Astrocyte of the cerebellum (primary cell): ENCODE data around the gene PCDHB9.
"Not testable (repeated sequence)": the region's sequence is repeated elsewhere in the genome, so short reads cannot be mapped to it uniquely, and the experiment has no call there.

Experiments
- DNase-seq: peaks from one replicate; pipeline ENCODE4 v3.0.0-alpha.2; 2011; ENCODE audit warnings: low read depth
- H3K4me3 ChIP-seq: 2 replicates; pipeline ENCODE4 v1.5.1; 2011; ENCODE audit warnings: mild to moderate bottlenecking, low read depth, low read length, moderate library complexity
- in situ Hi-C: cut with HindIII; loops from 2 replicates; pipeline ENCODE4 v1.10.0; 2017; ENCODE audit warnings: low sequenced_read_pairs
- TF ChIP-seq, protein P1 (sequence below): IDR thresholded peaks from 2 replicates; pipeline ENCODE4 v1.5.1; 2012; ENCODE audit warnings: low read length, low read depth, moderate library complexity, mild to moderate bottlenecking; ENCODE audit errors: missing control alignments

Gene PCDHB9

GRCh38 chr5:141216035-141216434 is 29.1 kb downstream of the PCDHB9 start:
- in situ Hi-C loops, H3K4me3 ChIP-seq, DNase-seq: not testable (repeated sequence)

GRCh38 chr5:141223112-141223783 is 36.3 kb downstream of the PCDHB9 start, which contains the start of gene PCDHB14:
Gene PCDHB14, plus strand, starts transcription at chr5:141223343. Its CDS starts 163 bp downstream, at chr5:141223506.
- DNase-seq = no peak
- TF ChIP-seq, protein P1, sequence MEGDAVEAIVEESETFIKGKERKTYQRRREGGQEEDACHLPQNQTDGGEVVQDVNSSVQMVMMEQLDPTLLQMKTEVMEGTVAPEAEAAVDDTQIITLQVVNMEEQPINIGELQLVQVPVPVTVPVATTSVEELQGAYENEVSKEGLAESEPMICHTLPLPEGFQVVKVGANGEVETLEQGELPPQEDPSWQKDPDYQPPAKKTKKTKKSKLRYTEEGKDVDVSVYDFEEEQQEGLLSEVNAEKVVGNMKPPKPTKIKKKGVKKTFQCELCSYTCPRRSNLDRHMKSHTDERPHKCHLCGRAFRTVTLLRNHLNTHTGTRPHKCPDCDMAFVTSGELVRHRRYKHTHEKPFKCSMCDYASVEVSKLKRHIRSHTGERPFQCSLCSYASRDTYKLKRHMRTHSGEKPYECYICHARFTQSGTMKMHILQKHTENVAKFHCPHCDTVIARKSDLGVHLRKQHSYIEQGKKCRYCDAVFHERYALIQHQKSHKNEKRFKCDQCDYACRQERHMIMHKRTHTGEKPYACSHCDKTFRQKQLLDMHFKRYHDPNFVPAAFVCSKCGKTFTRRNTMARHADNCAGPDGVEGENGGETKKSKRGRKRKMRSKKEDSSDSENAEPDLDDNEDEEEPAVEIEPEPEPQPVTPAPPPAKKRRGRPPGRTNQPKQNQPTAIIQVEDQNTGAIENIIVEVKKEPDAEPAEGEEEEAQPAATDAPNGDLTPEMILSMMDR = no peak
- in situ Hi-C loops = no loop called here
- H3K4me3 ChIP-seq = peak within 1 kb of the TSS; percentile 16

GRCh38 chr5:141224844-141225243 is 37.9 kb downstream of the PCDHB9 start:
- DNase-seq, in situ Hi-C loops: not testable (repeated sequence)

DNA sequence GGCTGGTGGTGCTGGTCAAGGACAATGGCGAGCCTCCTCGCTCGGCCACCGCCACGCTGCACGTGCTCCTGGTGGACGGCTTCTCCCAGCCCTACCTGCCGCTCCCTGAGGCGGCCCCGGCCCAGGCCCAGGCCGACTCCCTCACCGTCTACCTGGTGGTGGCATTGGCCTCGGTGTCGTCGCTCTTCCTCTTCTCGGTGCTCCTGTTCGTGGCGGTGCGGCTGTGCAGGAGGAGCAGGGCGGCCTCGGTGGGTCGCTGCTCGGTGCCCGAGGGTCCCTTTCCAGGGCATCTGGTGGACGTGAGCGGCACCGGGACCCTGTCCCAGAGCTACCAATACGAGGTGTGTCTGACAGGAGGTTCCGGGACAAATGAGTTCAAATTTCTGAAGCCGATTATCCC is 38.5 kb downstream of the PCDHB9 start:
- H3K4me3 ChIP-seq, in situ Hi-C loops, DNase-seq: not testable (repeated sequence)

More at GRCh38 chr5:141224844-141225243, 37.9 kb downstream of the PCDHB9 start:
- H3K4me3 ChIP-seq = not testable (repeated sequence)

- TF ChIP-seq, protein P1 = no peak
- no peak for DNase-seq
- H3K4me3 ChIP-seq = no peak overlapping the region
- in situ Hi-C loops = no loop called here
These were observed 47.2 kb downstream of the PCDHB9 start for GRCh38 chr5:141234109-141234667.

- H3K4me3 ChIP-seq, DNase-seq, in situ Hi-C loops: not testable (repeated sequence)
These were observed 49.0 kb downstream of the PCDHB9 start for GRCh38 chr5:141235922-141236321.

- no peak for DNase-seq
- TF ChIP-seq, protein P1 = no peak
- no peak overlapping the region for H3K4me3 ChIP-seq
- in situ Hi-C loops = no loop called here
These were observed 49.8 kb downstream of the PCDHB9 start for GRCh38 chr5:141236516-141237313.
